ENCODE measurements around the gene MYH14. TPM values are rescaled to one million over a fixed set of nuclear protein-coding genes. Genes with fewer than 3 reads are reported as not detected.
"Not testable (repeated sequence)": the region's sequence is repeated elsewhere in the genome, so short reads cannot be mapped to it uniquely, and the experiment has no call there.

Gene MYH14
- total and polyA plus RNA-seq, 2 experiments from 2014 or later: 1.8 to 3.0 TPM

DNA sequence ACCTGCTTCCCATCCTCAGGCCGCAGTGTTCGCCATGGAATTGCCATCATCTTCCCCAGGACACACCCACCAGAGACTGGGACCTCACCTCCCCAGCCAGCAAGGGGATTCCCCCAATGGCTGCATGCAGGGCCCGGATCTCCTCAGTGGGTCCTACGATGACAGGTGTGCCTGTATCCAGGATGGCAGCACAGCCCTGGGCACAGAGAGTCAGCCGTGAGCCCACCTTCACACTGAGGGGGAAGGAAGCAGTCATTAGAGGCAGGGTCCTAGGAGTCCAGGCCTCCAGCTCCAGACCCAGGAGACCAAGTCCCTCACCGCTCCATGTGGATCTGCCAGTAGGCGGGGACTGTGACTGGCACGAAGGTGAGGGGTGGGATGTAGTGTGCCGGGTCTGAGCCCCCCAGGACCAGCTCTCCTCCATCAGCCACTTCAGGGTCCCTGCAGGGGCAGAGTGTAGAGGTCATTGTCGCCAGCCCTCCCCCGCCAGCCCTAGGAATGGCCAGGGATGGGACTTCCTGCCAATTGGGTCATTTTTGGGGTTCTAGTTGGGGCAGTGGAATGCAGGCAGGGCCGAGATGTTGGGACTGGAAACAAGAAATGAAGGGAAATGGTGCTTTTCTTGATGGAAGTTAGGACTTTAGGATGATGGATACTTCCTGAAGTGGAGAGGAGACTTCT lies 131.5 kb downstream of the MYH14 start:
- DNase-seq (ENCODE audit: low read depth in 1 of 2, low spot score in 1 of 2): no peak
- no peak overlapping the region for H3K27ac ChIP-seq
- no peaks in the 10 kb centered on the region for H3K9me3 ChIP-seq (ENCODE audit: low read depth)
- H3K4me3 ChIP-seq: no peak overlapping the region
- H3K36me3 ChIP-seq: no peaks in the 10 kb centered on the region
- no peaks in the 10 kb centered on the region for H3K27me3 ChIP-seq
- TF ChIP-seq CTCF (IDR thresholded peaks at IDR 0.05; ENCODE audit: low read depth, low read length): no peak
- peaks cover 13% of the 10 kb centered on the region for H3K4me1 ChIP-seq (ENCODE audit: low read depth)

GRCh38 chr19:50337031-50337430 lies 133.6 kb downstream of the MYH14 start:
- not testable (repeated sequence) for H3K4me1 ChIP-seq (ENCODE audit: low read depth); H3K36me3 ChIP-seq; H3K4me3 ChIP-seq; H3K9me3 ChIP-seq (ENCODE audit: low read depth); H3K27me3 ChIP-seq; H3K27ac ChIP-seq; DNase-seq (ENCODE audit: low read depth in 1 of 2, low spot score in 1 of 2)

DNA sequence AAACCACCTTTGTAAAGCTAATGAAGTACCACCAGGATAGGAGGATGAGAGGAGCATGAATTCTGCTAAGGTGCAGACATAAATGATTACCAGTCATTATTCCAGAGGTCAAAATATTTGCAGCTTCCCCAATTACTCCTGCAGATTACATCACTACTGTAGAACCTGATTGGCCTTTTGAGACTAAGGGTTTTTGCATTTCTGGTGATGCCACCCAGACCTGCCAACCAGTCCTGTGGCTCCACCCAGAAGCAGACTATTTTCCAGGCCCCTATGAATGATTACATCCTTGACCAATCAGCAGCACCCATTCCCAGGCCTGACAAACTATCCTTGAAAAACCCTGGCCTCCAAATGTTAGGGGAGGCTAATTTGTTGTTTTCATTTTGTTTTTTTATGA lies 136.9 kb downstream of the MYH14 start:
- Histone ChIP-seq H3K27ac (no peak overlapping the region), H3K36me3 (no peaks in the 10 kb centered on the region), H3K27me3 (no peaks in the 10 kb centered on the region), H3K4me1 (ENCODE audit: low read depth) (no peaks in the 10 kb centered on the region), H3K4me3 (no peak overlapping the region), H3K9me3 (ENCODE audit: low read depth) (no peaks in the 10 kb centered on the region)
- DNase-seq (ENCODE audit: low read depth in 1 of 2, low spot score in 1 of 2): no peak
- no peak for TF ChIP-seq CTCF (IDR thresholded peaks at IDR 0.05; ENCODE audit: low read depth, low read length)

- DNase-seq (ENCODE audit: low read depth in 1 of 2, low spot score in 1 of 2): no peak
- Histone ChIP-seq H3K27me3 (no peaks in the 10 kb centered on the region), H3K27ac (no peak overlapping the region), H3K9me3 (ENCODE audit: low read depth) (no peaks in the 10 kb centered on the region), H3K36me3 (no peaks in the 10 kb centered on the region), H3K4me3 (no peak overlapping the region), H3K4me1 (ENCODE audit: low read depth) (no peaks in the 10 kb centered on the region)
- TF ChIP-seq CTCF (IDR thresholded peaks at IDR 0.05; ENCODE audit: low read depth, low read length): no peak
Measured at GRCh38 chr19:50341091-50341564, 137.7 kb downstream of the MYH14 start.

- no peaks in the 10 kb centered on the region for H3K27me3 ChIP-seq
- H3K27ac ChIP-seq: no peak overlapping the region
- no peak for DNase-seq (ENCODE audit: low read depth in 1 of 2, low spot score in 1 of 2)
- no peaks in the 10 kb centered on the region for H3K9me3 ChIP-seq (ENCODE audit: low read depth)
- H3K4me3 ChIP-seq: no peak overlapping the region
- TF ChIP-seq CTCF (IDR thresholded peaks at IDR 0.05; ENCODE audit: low read depth, low read length): no peak
- H3K4me1 ChIP-seq (ENCODE audit: low read depth): peaks cover 9% of the 10 kb centered on the region
- H3K36me3 ChIP-seq: no peaks in the 10 kb centered on the region
Measured at GRCh38 chr19:50344661-50345318, 141.4 kb downstream of the MYH14 start.

- H3K4me1 ChIP-seq (ENCODE audit: low read depth); H3K9me3 ChIP-seq (ENCODE audit: low read depth); H3K27ac ChIP-seq; H3K36me3 ChIP-seq; H3K4me3 ChIP-seq; DNase-seq (ENCODE audit: low read depth in 1 of 2, low spot score in 1 of 2); H3K27me3 ChIP-seq: not testable (repeated sequence)
Measured at GRCh38 chr19:50347089-50347581, 143.7 kb downstream of the MYH14 start.

Measured in cardiac muscle cell (in vitro differentiated cells and primary cell).